Measurements from ENCODE around the gene NDUFAF3. TPM values are rescaled to one million over a fixed set of nuclear protein-coding genes. Genes with fewer than 3 reads are reported as not detected.

The NDUFAF3 gene
- total RNA-seq, 2 experiments from 2014 or later: 84.5 to 93.2 TPM

GRCh38 chr3:49015765-49016164 lies 6.2 kb upstream of the NDUFAF3 start:
- ChIA-PET CTCF (interaction anchor here (2.0 to 9.3 kb wide), 2 partner anchors 8 kb away, joined by 6 to 100 read pairs; partner anchors contain the start of gene WDR6), POLR2A (no interaction called here)
- H3K36me3 Mint-ChIP-seq (ENCODE audit: low read depth): peaks cover 17% of the 10 kb centered on the region
- no peak overlapping the region for H3K27ac Mint-ChIP-seq
- H3K27me3 Mint-ChIP-seq: no peaks in the 10 kb centered on the region
- peaks cover 35% of the 10 kb centered on the region for H3K4me1 Mint-ChIP-seq
- H3K9me3 Mint-ChIP-seq: no peaks in the 10 kb centered on the region
- DNase-seq: no peak
- no peak overlapping the region for H3K4me3 Mint-ChIP-seq

DNA sequence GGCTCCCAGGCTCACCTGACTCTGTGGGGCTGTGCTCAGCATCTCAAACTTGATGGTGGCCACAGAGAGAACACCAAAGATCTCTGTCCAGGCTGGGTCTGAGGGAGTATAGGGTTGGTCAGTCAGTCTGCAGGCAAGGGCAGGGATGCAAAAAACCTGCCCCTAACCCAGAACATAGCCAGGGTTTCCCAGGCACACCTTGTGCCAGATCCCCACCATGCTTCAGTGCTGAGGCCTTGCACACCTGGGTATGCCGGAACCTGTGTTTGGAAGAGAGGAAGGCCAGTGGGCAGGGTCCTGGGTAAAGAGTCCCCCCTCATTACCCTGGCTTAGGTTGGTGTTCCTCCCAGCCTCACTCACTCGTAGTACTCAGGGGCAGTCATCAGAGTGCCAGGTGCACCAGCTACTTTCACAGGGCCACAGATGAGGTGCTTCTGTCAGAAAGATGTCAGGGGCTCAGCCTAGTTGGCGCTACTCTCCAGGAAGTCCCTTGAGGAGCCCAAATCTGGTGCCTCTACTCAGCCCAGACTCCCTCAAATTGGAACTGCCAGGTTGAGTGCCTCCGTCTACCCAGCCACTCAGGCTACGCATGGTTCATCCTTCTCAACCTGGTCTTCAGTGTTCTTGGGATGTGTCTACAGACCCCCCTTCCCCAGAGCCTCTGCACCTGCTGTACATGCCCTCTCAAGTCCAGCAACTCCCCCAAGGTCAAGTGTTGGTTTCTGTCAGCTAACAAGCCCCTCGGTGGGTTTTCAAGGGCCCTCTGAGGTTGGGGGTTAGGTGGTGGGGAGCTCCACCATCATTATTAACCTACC lies 5.3 kb upstream of the NDUFAF3 start:
- H3K27me3 Mint-ChIP-seq: no peaks in the 10 kb centered on the region
- POLR2A ChIA-PET: interaction anchor here (0.6 to 1.1 kb wide), 3 partner anchors 9 to 166 kb away, joined by 3 to 4 read pairs (median 4); partner anchors contain the start of gene WDR6
- peaks cover 35% of the 10 kb centered on the region for H3K4me1 Mint-ChIP-seq
- H3K4me3 Mint-ChIP-seq: peak overlapping the region; percentile 87
- no peaks in the 10 kb centered on the region for H3K9me3 Mint-ChIP-seq
- no peak for DNase-seq
- H3K27ac Mint-ChIP-seq: peak overlapping the region; percentile 83
- CTCF ChIA-PET: interaction anchor here (0.5 to 9.3 kb wide), 3 partner anchors 9 to 108 kb away, joined by 3 to 100 read pairs (median 8); partner anchors contain the start of gene WDR6
- H3K36me3 Mint-ChIP-seq (ENCODE audit: low read depth): peaks cover 17% of the 10 kb centered on the region

- H3K36me3 Mint-ChIP-seq (ENCODE audit: low read depth): peaks cover 19% of the 10 kb centered on the region
- peak overlapping the region; percentile 87 for H3K4me3 Mint-ChIP-seq
- H3K27ac Mint-ChIP-seq: peak overlapping the region; percentile 83
- POLR2A ChIA-PET: interaction anchor here (0.6 to 1.1 kb wide), 4 partner anchors 10 to 165 kb away, joined by 3 to 4 read pairs (median 4); partner anchors contain the start of gene WDR6
- no peaks in the 10 kb centered on the region for H3K9me3 Mint-ChIP-seq
- CTCF ChIA-PET: interaction anchor here (0.5 to 9.3 kb wide), 4 partner anchors 10 to 326 kb away, joined by 3 to 100 read pairs (median 6); partner anchors contain the start of gene WDR6
- H3K27me3 Mint-ChIP-seq: no peaks in the 10 kb centered on the region
- DNase-seq: no peak
- peaks cover 34% of the 10 kb centered on the region for H3K4me1 Mint-ChIP-seq
Measured at GRCh38 chr3:49017229-49017970, 4.5 kb upstream of the NDUFAF3 start.

GRCh38 chr3:49017971-49018706 lies 3.8 kb upstream of the NDUFAF3 start, which contains the start of gene DALRD3:
Gene DALRD3 (minus strand): TSS chr3:49018580. CDS start chr3:49018564, 16 bp downstream.
- DNase-seq: peak; percentile 69
- Mint-ChIP-seq H3K27me3 (no peaks in the 10 kb centered on the region), H3K36me3 (ENCODE audit: low read depth) (peaks cover 27% of the 10 kb centered on the region), H3K4me1 (peaks cover 40% of the 10 kb centered on the region), H3K9me3 (no peaks in the 10 kb centered on the region), H3K4me3 (peak within 1 kb of the TSS; percentile 87), H3K27ac (peak within 1 kb of the TSS; percentile 95)
- POLR2A ChIA-PET: interaction anchor here (1.0 to 1.1 kb wide), 2 partner anchors 11 to 30 kb away, joined by 3 to 4 read pairs; no protein-coding TSS in a partner anchor
- CTCF ChIA-PET: interaction anchor here (0.6 to 9.3 kb wide), 4 partner anchors 10 to 325 kb away, joined by 3 to 100 read pairs (median 6); partner anchors contain the start of genes QRICH1 and WDR6

DNA sequence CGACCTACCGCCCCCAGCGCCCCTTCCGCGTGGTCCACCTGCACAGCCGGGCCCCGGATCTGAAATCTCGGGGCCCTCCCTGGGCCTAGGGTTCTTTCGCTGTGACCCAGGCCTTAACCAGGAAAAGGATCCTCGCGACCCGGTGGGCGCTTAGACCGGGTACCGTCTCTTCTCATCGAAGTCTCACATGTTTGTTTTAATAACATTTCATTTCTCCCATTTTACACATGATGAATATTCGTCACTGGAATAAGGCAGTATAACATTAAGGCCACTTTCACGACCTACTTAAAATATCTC lies 3.3 kb upstream of the NDUFAF3 start:
- peaks cover 30% of the 10 kb centered on the region for H3K36me3 Mint-ChIP-seq (ENCODE audit: low read depth)
- no peaks in the 10 kb centered on the region for H3K27me3 Mint-ChIP-seq
- peak overlapping the region; percentile 87 for H3K4me3 Mint-ChIP-seq
- no peak for DNase-seq
- peaks cover 40% of the 10 kb centered on the region for H3K4me1 Mint-ChIP-seq
- POLR2A ChIA-PET: no interaction called here
- H3K9me3 Mint-ChIP-seq: no peaks in the 10 kb centered on the region
- peak overlapping the region; percentile 90 for H3K27ac Mint-ChIP-seq
- CTCF ChIA-PET: interaction anchor here (1.6 to 9.3 kb wide), 2 partner anchors 11 to 75 kb away, joined by 3 to 100 read pairs; partner anchors contain the start of genes QRICH1 and WDR6

DNA sequence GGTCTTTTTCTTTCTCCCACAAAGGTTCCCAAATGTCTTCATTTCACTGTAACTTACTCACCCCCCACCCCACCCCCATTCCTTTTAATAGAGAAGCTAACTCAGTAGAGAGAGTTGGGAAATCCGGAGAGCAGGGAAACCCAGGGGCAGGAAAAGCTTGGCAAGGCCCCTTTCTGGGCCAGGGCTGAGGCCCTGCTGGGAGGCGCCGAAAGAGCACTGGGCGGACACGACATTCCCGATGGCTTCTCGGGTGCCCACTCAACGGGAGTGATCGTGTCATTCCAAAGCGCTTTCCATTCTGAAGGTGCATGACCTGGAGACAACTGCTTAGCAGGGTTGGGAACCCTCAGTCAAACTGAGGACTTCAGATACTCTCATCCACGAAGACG lies 2.0 kb upstream of the NDUFAF3 start:
- Mint-ChIP-seq H3K4me1 (peaks cover 48% of the 10 kb centered on the region), H3K4me3 (peak overlapping the region; percentile 87), H3K27me3 (no peaks in the 10 kb centered on the region), H3K9me3 (no peaks in the 10 kb centered on the region), H3K36me3 (ENCODE audit: low read depth) (peaks cover 39% of the 10 kb centered on the region), H3K27ac (peak overlapping the region; percentile 95)
- ChIA-PET POLR2A (interaction anchor here (1.2 to 1.3 kb wide), 2 partner anchors 10 to 13 kb away, joined by 4 to 8 read pairs; partner anchors contain the start of genes IMPDH2 and WDR6), CTCF (interaction anchor here (0.7 to 9.3 kb wide), 3 partner anchors 12 to 510 kb away, joined by 3 to 100 read pairs (median 31); partner anchors contain the start of gene WDR6)
- no peak for DNase-seq

GRCh38 chr3:49020330-49021212 lies 1.4 kb upstream of the NDUFAF3 start:
- ChIA-PET POLR2A (interaction anchor here (1.2 to 2.3 kb wide), 3 partner anchors 9 to 13 kb away, joined by 4 to 21 read pairs (median 8); partner anchors contain the start of genes IMPDH2 and WDR6), CTCF (interaction anchor here (0.9 to 9.3 kb wide), 10 partner anchors 8 to 385 kb away, joined by 3 to 100 read pairs (median 19); partner anchors contain the start of genes ARIH2, P4HTM, PRKAR2A and QRICH1)

DNA sequence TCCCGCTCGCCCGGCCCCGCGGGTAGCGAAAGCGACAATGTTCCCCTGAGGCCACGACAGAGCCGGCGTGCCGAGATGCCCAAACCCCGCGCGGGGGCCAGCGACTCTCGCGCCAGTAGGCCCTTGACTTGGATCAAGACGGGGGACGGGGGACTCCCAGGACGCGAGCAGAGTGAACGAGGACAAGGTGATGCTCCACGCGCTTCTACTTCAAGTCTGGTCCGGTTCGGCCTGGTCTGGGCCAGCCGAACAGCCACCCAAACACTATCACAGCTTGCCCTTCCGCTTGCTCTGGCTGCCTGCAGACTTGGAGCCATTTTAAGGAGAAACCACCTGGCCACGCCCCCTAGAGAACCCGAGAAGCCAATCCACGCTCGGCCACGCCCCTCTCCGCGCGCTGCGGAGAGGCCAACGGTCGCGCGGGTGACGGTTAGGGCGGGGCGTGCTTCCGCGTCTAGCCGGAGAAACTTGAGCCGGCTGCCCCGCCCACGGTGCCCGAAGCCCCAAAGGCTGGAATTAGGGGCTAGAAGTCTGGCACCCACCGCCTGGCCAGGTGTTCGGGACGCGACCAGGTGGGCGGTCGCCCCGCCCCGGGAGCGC lies 608 bp upstream of the NDUFAF3 start:
- POLR2A ChIA-PET: interaction anchor here (1.2 to 2.3 kb wide), 2 partner anchors 8 to 14 kb away, joined by 4 to 21 read pairs; partner anchors contain the start of genes IMPDH2 and WDR6
- Mint-ChIP-seq H3K27ac (peak overlapping the region; percentile 95), H3K27me3 (no peaks in the 10 kb centered on the region), H3K4me3 (peak overlapping the region; percentile 87), H3K9me3 (no peaks in the 10 kb centered on the region), H3K4me1 (peaks cover 53% of the 10 kb centered on the region), H3K36me3 (ENCODE audit: low read depth) (peaks cover 36% of the 10 kb centered on the region)
- CTCF ChIA-PET: interaction anchor here (0.6 to 9.3 kb wide), 28 partner anchors 9 to 781 kb away, joined by 3 to 100 read pairs (median 4); partner anchors contain the start of genes ARIH2, KLHDC8B, P4HTM and PRKAR2A
- peak; percentile 100 for DNase-seq

More at GRCh38 chr3:49020330-49021212, 1.4 kb upstream of the NDUFAF3 start:
- DNase-seq: peak; percentile 43
- H3K27me3 Mint-ChIP-seq: no peaks in the 10 kb centered on the region
- H3K4me1 Mint-ChIP-seq: peaks cover 49% of the 10 kb centered on the region
- H3K36me3 Mint-ChIP-seq (ENCODE audit: low read depth): peaks cover 38% of the 10 kb centered on the region
- no peaks in the 10 kb centered on the region for H3K9me3 Mint-ChIP-seq
- H3K27ac Mint-ChIP-seq: peak overlapping the region; percentile 95
- peak overlapping the region; percentile 87 for H3K4me3 Mint-ChIP-seq

GRCh38 chr3:49022688-49023171 lies 809 bp downstream of the NDUFAF3 start:
- H3K9me3 Mint-ChIP-seq: no peaks in the 10 kb centered on the region
- ChIA-PET POLR2A (interaction anchor here (0.7 to 2.3 kb wide), 4 partner anchors 16 to 389 kb away, joined by 3 to 21 read pairs (median 4); partner anchors contain the start of genes TCTA and WDR6), CTCF (interaction anchor here (0.6 to 9.3 kb wide), 23 partner anchors 10 to 435 kb away, joined by 3 to 100 read pairs (median 5); partner anchors contain the start of genes ARIH2, P4HTM, QRICH1 and USP4)
- DNase-seq: no peak
- H3K4me3 Mint-ChIP-seq: peak overlapping the region; percentile 87
- H3K36me3 Mint-ChIP-seq (ENCODE audit: low read depth): peaks cover 43% of the 10 kb centered on the region
- no peaks in the 10 kb centered on the region for H3K27me3 Mint-ChIP-seq
- H3K27ac Mint-ChIP-seq: peak overlapping the region; percentile 99
- peaks cover 55% of the 10 kb centered on the region for H3K4me1 Mint-ChIP-seq

DNA sequence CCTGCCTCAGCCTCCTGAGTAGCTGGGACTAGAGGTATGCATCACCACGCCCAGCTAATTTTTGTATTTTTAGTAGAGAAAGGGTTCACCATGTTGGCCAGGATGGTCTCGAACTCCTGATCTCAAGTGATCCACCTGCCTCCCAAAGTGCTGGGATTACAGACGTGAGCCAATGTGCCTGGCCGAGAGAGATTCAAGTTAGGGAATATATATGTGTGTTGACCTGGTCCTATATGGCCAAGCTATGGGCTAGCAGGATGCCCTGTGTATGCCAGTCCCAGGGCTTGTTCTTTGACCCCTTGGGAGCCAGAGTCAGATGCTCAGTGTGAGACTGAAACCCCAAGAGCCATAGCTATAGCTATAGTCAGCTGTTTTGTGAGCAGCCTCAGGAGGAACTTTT lies 1.9 kb downstream of the NDUFAF3 start:
- POLR2A ChIA-PET: no interaction called here
- Mint-ChIP-seq H3K4me1 (peaks cover 62% of the 10 kb centered on the region), H3K27me3 (no peaks in the 10 kb centered on the region), H3K9me3 (no peaks in the 10 kb centered on the region), H3K36me3 (ENCODE audit: low read depth) (peaks cover 42% of the 10 kb centered on the region), H3K4me3 (peak overlapping the region; percentile 87), H3K27ac (peak overlapping the region; percentile 99)
- DNase-seq: no peak
- CTCF ChIA-PET: interaction anchor here (0.7 to 9.3 kb wide), 3 partner anchors 9 to 19 kb away, joined by 3 to 100 read pairs (median 6); partner anchors contain the start of gene WDR6
